ENCODE data around the gene PFDN4. TPM values are rescaled to one million over a fixed set of nuclear protein-coding genes. Genes with fewer than 3 reads are reported as not detected.
A peak's percentile ranks its signal among the peaks of the same experiment; 100 is the strongest.

Gene PFDN4
- total RNA-seq, 4 donors from 2014 or later, result 60.0 to 108 (median 85.1) TPM

GRCh38 chr20:54170026-54170471 is 37.8 kb upstream of the PFDN4 start:
- TF ChIP-seq POLR2A (IDR thresholded peaks at IDR 0.05), result no peak
- no peak for TF ChIP-seq EP300 (IDR thresholded peaks at IDR 0.05)
- TF ChIP-seq, protein P1, sequence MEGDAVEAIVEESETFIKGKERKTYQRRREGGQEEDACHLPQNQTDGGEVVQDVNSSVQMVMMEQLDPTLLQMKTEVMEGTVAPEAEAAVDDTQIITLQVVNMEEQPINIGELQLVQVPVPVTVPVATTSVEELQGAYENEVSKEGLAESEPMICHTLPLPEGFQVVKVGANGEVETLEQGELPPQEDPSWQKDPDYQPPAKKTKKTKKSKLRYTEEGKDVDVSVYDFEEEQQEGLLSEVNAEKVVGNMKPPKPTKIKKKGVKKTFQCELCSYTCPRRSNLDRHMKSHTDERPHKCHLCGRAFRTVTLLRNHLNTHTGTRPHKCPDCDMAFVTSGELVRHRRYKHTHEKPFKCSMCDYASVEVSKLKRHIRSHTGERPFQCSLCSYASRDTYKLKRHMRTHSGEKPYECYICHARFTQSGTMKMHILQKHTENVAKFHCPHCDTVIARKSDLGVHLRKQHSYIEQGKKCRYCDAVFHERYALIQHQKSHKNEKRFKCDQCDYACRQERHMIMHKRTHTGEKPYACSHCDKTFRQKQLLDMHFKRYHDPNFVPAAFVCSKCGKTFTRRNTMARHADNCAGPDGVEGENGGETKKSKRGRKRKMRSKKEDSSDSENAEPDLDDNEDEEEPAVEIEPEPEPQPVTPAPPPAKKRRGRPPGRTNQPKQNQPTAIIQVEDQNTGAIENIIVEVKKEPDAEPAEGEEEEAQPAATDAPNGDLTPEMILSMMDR (IDR thresholded peaks at IDR 0.05), result no peak
- no peak overlapping the region for H3K4me3 ChIP-seq
- WGBS, 2 donors, result 61 to 71% methylated on average over 4 of the region's 4 CpGs
- DNase-seq (ENCODE audit: low spot score in 2 of 2), result no peak
- no peak overlapping the region for H3K27ac ChIP-seq
- H3K9me3 ChIP-seq, result no peaks in the 10 kb centered on the region
- peaks cover 0 to 77% of the 10 kb centered on the region in 2 donors for H3K27me3 ChIP-seq
- no peaks in the 10 kb centered on the region for H3K36me3 ChIP-seq
- peaks cover 0 to 24% (median 7%) of the 10 kb centered on the region in 4 donors for H3K4me1 ChIP-seq

- Histone ChIP-seq H3K27ac (no peak overlapping the region), H3K9me3 (no peaks in the 10 kb centered on the region), H3K4me3 (no peak overlapping the region), H3K27me3 (peaks cover 0 to 86% of the 10 kb centered on the region in 2 donors), H3K4me1 (peaks cover 0 to 24% (median 7%) of the 10 kb centered on the region in 4 donors), H3K36me3 (no peaks in the 10 kb centered on the region)
- 43 to 54% methylated on average over 3 of the region's 3 CpGs for WGBS, 2 donors
- TF ChIP-seq, protein P1 (IDR thresholded peaks at IDR 0.05), result no peak
- TF ChIP-seq EP300 (IDR thresholded peaks at IDR 0.05) (no peak), POLR2A (IDR thresholded peaks at IDR 0.05) (no peak)
- no peak for DNase-seq (ENCODE audit: low spot score in 2 of 2)
These were observed 36.9 kb upstream of the PFDN4 start for GRCh38 chr20:54170963-54171362.

DNA sequence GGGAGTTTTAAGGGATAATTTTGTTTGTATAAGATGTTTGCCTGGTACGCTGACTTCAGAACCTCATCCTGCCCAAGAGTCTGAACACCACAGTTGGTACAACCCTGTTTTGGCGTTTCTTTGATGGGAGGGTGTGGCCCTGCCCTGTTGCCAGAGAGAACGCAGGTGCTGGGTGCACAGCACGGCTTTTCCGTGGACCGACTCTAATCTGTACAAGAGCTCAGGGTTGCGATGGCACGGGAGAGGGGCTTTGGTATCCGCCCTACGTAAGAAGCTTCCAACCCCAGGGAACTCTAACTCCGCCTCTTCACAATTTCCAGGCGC is 35.4 kb upstream of the PFDN4 start:
- Histone ChIP-seq H3K36me3 (no peaks in the 10 kb centered on the region), H3K9me3 (no peaks in the 10 kb centered on the region), H3K27me3 (peaks cover 0 to 88% of the 10 kb centered on the region in 2 donors), H3K4me1 (peaks cover 0 to 24% (median 7%) of the 10 kb centered on the region in 4 donors), H3K4me3 (no peak overlapping the region), H3K27ac (no peak overlapping the region)
- DNase-seq (ENCODE audit: low spot score in 2 of 2), result no peak
- 10 to 16% methylated on average over 11 to 12 of the region's 12 CpGs for WGBS, 2 donors
- TF ChIP-seq POLR2A (IDR thresholded peaks at IDR 0.05) (no peak), EP300 (IDR thresholded peaks at IDR 0.05) (no peak)
- TF ChIP-seq, protein P1 (IDR thresholded peaks at IDR 0.05), result no peak

DNA sequence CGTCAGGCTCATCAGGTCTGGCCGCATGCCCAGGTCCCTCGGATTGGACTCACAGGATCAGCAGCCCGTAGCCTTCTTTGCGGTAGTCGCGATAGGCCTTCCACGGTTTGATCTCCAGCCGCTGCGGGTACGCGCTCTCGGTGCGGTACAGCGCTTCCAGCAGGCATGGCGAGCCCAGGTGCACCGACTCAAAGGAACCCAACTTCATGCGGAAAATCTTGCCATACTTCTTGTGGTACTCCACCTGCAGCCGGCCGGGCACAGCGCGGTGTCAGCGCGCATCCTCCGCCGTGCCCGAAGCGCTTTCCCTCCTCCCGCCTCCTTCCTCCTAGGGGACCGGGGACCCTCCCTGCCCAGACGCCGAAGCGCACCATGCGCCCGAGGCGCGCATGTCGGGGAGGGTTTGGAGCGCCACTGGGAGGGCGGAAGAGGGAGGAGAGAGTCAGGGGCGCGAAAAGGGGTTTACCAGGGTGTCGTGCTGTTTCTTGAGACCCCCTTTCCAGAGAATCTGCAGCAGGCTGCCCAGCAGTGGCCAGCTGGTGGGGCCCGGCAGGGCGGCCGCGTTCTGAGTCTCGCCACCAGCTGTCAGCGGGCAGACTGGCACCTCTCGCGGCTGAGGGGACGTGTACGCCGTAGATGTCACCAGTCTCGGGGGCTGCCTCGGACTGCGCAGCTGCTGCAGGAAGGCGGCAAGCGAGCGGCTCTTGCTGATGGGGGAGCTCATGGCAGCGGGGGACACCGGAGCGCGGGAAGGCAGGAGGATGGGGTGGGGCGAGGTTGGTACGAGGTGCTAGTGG is 34.8 kb upstream of the PFDN4 start:
- H3K4me1 ChIP-seq, result peaks cover 0 to 24% (median 7%) of the 10 kb centered on the region in 4 donors
- WGBS, 2 donors, result 2% methylated on average over 49 to 63 of the region's 66 CpGs
- H3K9me3 ChIP-seq, result no peaks in the 10 kb centered on the region
- H3K36me3 ChIP-seq, result no peaks in the 10 kb centered on the region
- TF ChIP-seq, protein P1 (IDR thresholded peaks at IDR 0.05), result no peak
- no peak for TF ChIP-seq EP300 (IDR thresholded peaks at IDR 0.05)
- no peak for TF ChIP-seq POLR2A (IDR thresholded peaks at IDR 0.05)
- peak overlapping the region in 1 of 4 donors; percentile 23 for H3K4me3 ChIP-seq
- H3K27me3 ChIP-seq, result peaks cover 0 to 83% of the 10 kb centered on the region in 2 donors
- no peak for DNase-seq (ENCODE audit: low spot score in 2 of 2)
- H3K27ac ChIP-seq, result no peak overlapping the region

GRCh38 chr20:54173653-54174456 is 34.0 kb upstream of the PFDN4 start, which contains the start of gene CYP24A1:
TSS of gene CYP24A1 (minus strand) at chr20:54173986. CDS start at chr20:54173579, 407 bp downstream.
- H3K9me3 ChIP-seq, result no peaks in the 10 kb centered on the region
- no peak for DNase-seq (ENCODE audit: low spot score in 2 of 2)
- peak within 1 kb of the TSS in 1 of 4 donors; percentile 23 for H3K4me3 ChIP-seq
- 2% methylated on average over 53 to 58 of the region's 61 CpGs for WGBS, 2 donors
- TF ChIP-seq POLR2A (IDR thresholded peaks at IDR 0.05), result no peak
- TF ChIP-seq EP300 (IDR thresholded peaks at IDR 0.05), result no peak
- no peaks in the 10 kb centered on the region for H3K36me3 ChIP-seq
- peaks cover 0 to 24% (median 7%) of the 10 kb centered on the region in 4 donors for H3K4me1 ChIP-seq
- no peak within 1 kb of the TSS for H3K27ac ChIP-seq
- peaks cover 0 to 79% of the 10 kb centered on the region in 2 donors for H3K27me3 ChIP-seq

Data from tibial nerve (tissue), 4 donors.